AG09319 (cell line): ENCODE data around the gene RACK1.

Source experiments
- DNase-seq: peaks from one replicate; pipeline ENCODE4 v3.0.0-alpha.2; 2010; ENCODE audit warnings: low read depth; ENCODE audit errors: extremely low read depth
- TF ChIP-seq, protein P1 (sequence below): IDR thresholded peaks from 2 replicates; pipeline ENCODE4 v1.5.1; 2011; ENCODE audit warnings: low read depth, mild to moderate bottlenecking, inconsistent platforms, low read length, moderate library complexity

The RACK1 gene

DNA sequence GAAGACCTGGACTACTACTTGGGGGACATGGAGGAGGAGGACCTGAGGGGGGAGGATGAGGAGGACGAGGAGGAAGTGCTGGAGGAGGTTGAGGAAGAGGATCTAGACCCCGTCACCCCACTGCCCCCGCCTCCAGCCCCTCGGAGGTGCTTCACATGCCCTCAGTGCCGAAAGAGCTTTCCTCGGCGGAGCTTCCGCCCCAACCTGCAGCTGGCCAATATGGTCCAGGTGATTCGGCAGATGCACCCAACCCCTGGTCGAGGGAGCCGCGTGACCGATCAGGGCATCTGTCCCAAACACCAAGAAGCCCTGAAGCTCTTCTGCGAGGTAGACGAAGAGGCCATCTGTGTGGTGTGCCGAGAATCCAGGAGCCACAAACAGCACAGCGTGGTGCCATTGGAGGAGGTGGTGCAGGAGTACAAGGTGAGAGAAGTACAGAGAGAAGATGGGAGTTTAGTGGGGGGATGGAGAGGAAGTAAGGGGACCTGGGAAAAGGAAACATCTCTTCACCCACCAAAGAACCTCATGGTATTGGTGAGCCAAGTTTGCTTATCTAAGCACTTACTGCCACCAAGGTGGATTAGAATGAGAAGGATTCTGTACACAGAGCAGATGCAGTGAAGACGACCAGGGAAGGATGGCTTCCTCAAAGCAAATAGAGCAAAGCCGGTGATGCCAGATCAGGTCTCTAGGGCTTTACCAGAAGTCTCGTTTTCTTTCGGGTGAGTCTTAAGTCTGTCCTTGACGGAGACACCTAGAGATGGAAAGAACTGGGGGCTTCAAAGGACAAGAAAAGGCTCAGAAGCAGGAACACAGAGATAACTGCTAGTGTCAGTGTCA is 19.1 kb downstream of the RACK1 start:
- TF ChIP-seq, protein P1, sequence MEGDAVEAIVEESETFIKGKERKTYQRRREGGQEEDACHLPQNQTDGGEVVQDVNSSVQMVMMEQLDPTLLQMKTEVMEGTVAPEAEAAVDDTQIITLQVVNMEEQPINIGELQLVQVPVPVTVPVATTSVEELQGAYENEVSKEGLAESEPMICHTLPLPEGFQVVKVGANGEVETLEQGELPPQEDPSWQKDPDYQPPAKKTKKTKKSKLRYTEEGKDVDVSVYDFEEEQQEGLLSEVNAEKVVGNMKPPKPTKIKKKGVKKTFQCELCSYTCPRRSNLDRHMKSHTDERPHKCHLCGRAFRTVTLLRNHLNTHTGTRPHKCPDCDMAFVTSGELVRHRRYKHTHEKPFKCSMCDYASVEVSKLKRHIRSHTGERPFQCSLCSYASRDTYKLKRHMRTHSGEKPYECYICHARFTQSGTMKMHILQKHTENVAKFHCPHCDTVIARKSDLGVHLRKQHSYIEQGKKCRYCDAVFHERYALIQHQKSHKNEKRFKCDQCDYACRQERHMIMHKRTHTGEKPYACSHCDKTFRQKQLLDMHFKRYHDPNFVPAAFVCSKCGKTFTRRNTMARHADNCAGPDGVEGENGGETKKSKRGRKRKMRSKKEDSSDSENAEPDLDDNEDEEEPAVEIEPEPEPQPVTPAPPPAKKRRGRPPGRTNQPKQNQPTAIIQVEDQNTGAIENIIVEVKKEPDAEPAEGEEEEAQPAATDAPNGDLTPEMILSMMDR: no peak
- no peak for DNase-seq

GRCh38 chr5:181223729-181224389 is 19.8 kb downstream of the RACK1 start:
- TF ChIP-seq, protein P1: no peak
- no peak for DNase-seq

- TF ChIP-seq, protein P1: no peak
- DNase-seq: peak; percentile 97
These were observed 20.5 kb downstream of the RACK1 start, which contains the start of gene TRIM41 for GRCh38 chr5:181223058-181223728. Gene TRIM41, plus strand, starts transcription at chr5:181223281. Its CDS starts 719 bp downstream, at chr5:181224000.

GRCh38 chr5:181222630-181223057 is 21.1 kb downstream of the RACK1 start:
- TF ChIP-seq, protein P1: no peak
- DNase-seq: no peak

DNA sequence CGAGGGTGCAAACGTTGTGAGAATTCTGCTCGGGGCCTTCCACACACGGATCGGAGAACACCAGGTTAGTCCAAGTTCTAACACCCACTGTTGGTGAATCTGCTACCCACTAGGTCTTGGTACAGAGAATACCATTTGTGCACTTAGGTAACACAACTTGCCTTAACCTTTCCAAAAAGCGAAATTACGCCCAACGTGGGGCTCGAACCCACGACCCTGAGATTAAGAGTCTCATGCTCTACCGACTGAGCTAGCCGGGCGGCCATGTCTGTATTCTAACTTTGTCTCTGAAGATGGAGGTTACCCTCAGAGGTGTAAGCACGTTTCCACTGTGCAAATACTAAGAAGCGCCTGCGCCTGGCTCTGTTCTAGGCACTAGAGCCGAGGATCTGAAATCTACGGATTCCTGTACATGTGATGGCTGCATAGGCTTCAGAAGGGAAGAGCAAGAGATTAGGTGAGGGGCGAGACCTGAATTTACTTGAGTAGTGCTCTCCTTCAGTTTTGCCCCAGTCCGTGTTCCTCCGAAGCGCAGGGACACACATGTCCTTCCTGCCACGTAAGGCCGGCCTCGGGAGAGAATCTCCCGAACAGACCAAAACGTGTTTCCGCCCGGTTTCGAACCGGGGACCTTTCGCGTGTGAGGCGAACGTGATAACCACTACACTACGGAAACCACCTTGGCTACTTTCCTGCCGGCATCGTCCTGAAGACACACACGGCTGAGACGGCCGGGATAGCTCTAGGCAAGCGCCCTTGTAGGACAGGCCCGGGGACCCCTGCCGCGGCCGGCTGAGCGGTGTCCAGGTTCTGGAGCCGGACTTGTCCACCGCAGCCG is 21.7 kb downstream of the RACK1 start:
- TF ChIP-seq, protein P1: no peak
- DNase-seq: peak; percentile 93

GRCh38 chr5:181221105-181221791 is 22.5 kb downstream of the RACK1 start:
- TF ChIP-seq, protein P1: no peak
- no peak for DNase-seq
